ENCODE data around the gene CLDN19. TPM values are rescaled to one million over a fixed set of nuclear protein-coding genes. Genes with fewer than 3 reads are reported as not detected.
"Not testable (repeated sequence)": the region's sequence is repeated elsewhere in the genome, so short reads cannot be mapped to it uniquely, and the experiment has no call there.

CLDN19 gene
- total RNA-seq, 1 donor from 2014 or later: 0.19 TPM

- no peaks in the 10 kb centered on the region for H3K9me3 ChIP-seq (ENCODE audit: low read depth)
- H3F3A ChIP-seq (ENCODE audit: low read depth): no peaks in the 10 kb centered on the region
- no peak overlapping the region for H3K4me3 Mint-ChIP-seq
- DNase-seq (ENCODE audit: low spot score): no peak
- no peak overlapping the region for H3K27ac ChIP-seq
- H3K4me2 ChIP-seq: no peak overlapping the region
- no peaks in the 10 kb centered on the region for H3K4me1 Mint-ChIP-seq
- no peaks in the 10 kb centered on the region for H4K20me1 ChIP-seq (ENCODE audit: low read depth)
- H3K9me3 Mint-ChIP-seq: peaks cover 12% of the 10 kb centered on the region
- peaks cover 2% of the 10 kb centered on the region for H3K27me3 Mint-ChIP-seq (ENCODE audit: insufficient read depth, low read depth)
- H2AFZ ChIP-seq (replicated peaks): no peak overlapping the region
- H3K79me2 ChIP-seq (ENCODE audit: low read depth): no peaks in the 10 kb centered on the region
- TF ChIP-seq EZH2phosphoT487 (IDR thresholded peaks at IDR 0.05) (no peak), EZH2 (IDR thresholded peaks at IDR 0.05) (no peak)
- TF ChIP-seq, protein P1, sequence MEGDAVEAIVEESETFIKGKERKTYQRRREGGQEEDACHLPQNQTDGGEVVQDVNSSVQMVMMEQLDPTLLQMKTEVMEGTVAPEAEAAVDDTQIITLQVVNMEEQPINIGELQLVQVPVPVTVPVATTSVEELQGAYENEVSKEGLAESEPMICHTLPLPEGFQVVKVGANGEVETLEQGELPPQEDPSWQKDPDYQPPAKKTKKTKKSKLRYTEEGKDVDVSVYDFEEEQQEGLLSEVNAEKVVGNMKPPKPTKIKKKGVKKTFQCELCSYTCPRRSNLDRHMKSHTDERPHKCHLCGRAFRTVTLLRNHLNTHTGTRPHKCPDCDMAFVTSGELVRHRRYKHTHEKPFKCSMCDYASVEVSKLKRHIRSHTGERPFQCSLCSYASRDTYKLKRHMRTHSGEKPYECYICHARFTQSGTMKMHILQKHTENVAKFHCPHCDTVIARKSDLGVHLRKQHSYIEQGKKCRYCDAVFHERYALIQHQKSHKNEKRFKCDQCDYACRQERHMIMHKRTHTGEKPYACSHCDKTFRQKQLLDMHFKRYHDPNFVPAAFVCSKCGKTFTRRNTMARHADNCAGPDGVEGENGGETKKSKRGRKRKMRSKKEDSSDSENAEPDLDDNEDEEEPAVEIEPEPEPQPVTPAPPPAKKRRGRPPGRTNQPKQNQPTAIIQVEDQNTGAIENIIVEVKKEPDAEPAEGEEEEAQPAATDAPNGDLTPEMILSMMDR (IDR thresholded peaks at IDR 0.05): no peak
- H3K27ac Mint-ChIP-seq: no peak overlapping the region
- peaks cover 59% of the 10 kb centered on the region for H3K36me3 Mint-ChIP-seq
- H3K27me3 ChIP-seq: no peaks in the 10 kb centered on the region
- no peaks in the 10 kb centered on the region for H3K4me1 ChIP-seq
- H3K36me3 ChIP-seq: peaks cover 15% of the 10 kb centered on the region
- no peak overlapping the region for H3K9ac ChIP-seq
- H3K4me3 ChIP-seq: no peak overlapping the region
Measured at GRCh38 chr1:42753070-42753469, 13.0 kb upstream of the CLDN19 start.

DNA sequence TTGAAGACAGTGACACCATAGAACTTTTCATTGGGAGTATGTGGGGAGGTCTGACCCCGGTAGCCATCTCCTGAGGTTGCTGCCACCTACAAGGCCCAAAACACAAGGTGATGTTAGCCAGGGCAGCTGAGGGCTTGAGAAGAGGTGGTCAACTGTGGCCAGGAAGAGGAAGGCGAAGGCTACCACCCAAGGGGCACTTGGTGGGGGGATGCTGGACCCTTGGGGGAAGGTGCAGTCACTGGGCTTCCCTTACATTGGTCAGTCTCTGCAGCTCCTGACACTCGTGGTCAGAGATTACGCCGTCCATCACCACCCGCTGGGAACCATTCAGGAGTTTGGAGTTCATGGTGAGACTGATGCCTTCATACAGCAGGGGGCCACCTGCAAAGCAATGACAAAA, 12.2 kb upstream of the CLDN19 start:
- no peak overlapping the region for H3K27ac ChIP-seq
- Mint-ChIP-seq H3K27me3 (ENCODE audit: insufficient read depth, low read depth) (peaks cover 2% of the 10 kb centered on the region), H3K4me1 (no peaks in the 10 kb centered on the region), H3K27ac (no peak overlapping the region), H3K9me3 (peaks cover 12% of the 10 kb centered on the region), H3K36me3 (peaks cover 62% of the 10 kb centered on the region), H3K4me3 (no peak overlapping the region)
- no peaks in the 10 kb centered on the region for H4K20me1 ChIP-seq (ENCODE audit: low read depth)
- DNase-seq (ENCODE audit: low spot score): no peak
- no peak overlapping the region for H2AFZ ChIP-seq (replicated peaks)
- H3F3A ChIP-seq (ENCODE audit: low read depth): no peaks in the 10 kb centered on the region
- H3K4me1 ChIP-seq: no peaks in the 10 kb centered on the region
- H3K9me3 ChIP-seq (ENCODE audit: low read depth): no peaks in the 10 kb centered on the region
- no peaks in the 10 kb centered on the region for H3K79me2 ChIP-seq (ENCODE audit: low read depth)
- TF ChIP-seq EZH2 (IDR thresholded peaks at IDR 0.05) (no peak), EZH2phosphoT487 (IDR thresholded peaks at IDR 0.05) (no peak)
- TF ChIP-seq, protein P1 (IDR thresholded peaks at IDR 0.05): no peak
- no peaks in the 10 kb centered on the region for H3K27me3 ChIP-seq
- H3K4me2 ChIP-seq: no peak overlapping the region
- no peak overlapping the region for H3K4me3 ChIP-seq
- H3K36me3 ChIP-seq: peaks cover 15% of the 10 kb centered on the region
- no peak overlapping the region for H3K9ac ChIP-seq

- not testable (repeated sequence) for H2AFZ ChIP-seq (replicated peaks); H3K27me3 Mint-ChIP-seq (ENCODE audit: insufficient read depth, low read depth); DNase-seq (ENCODE audit: low spot score); H3K4me1 Mint-ChIP-seq; H3K79me2 ChIP-seq (ENCODE audit: low read depth); H3K4me3 Mint-ChIP-seq; H3F3A ChIP-seq (ENCODE audit: low read depth); H3K4me2 ChIP-seq; H3K4me3 ChIP-seq; H3K4me1 ChIP-seq; H4K20me1 ChIP-seq (ENCODE audit: low read depth); H3K9me3 ChIP-seq (ENCODE audit: low read depth); H3K9ac ChIP-seq; H3K27ac ChIP-seq; H3K27me3 ChIP-seq; H3K27ac Mint-ChIP-seq
- H3K36me3 Mint-ChIP-seq: peaks cover 62% of the 10 kb centered on the region
- H3K36me3 ChIP-seq: peaks cover 15% of the 10 kb centered on the region
- peaks cover 12% of the 10 kb centered on the region for H3K9me3 Mint-ChIP-seq
Measured at GRCh38 chr1:42751511-42752070, 11.6 kb upstream of the CLDN19 start.

GRCh38 chr1:42750041-42750440, 10.0 kb upstream of the CLDN19 start:
- no peak overlapping the region for H3K27ac ChIP-seq
- peaks cover 9% of the 10 kb centered on the region for H3K36me3 ChIP-seq
- Mint-ChIP-seq H3K36me3 (peaks cover 66% of the 10 kb centered on the region), H3K9me3 (peaks cover 12% of the 10 kb centered on the region), H3K4me3 (peak overlapping the region; percentile 39), H3K27ac (no peak overlapping the region), H3K4me1 (no peaks in the 10 kb centered on the region), H3K27me3 (ENCODE audit: insufficient read depth, low read depth) (peaks cover 2% of the 10 kb centered on the region)
- TF ChIP-seq, protein P1 (IDR thresholded peaks at IDR 0.05): no peak
- no peak for TF ChIP-seq EZH2 (IDR thresholded peaks at IDR 0.05)
- TF ChIP-seq EZH2phosphoT487 (IDR thresholded peaks at IDR 0.05): no peak
- H3K4me1 ChIP-seq: no peaks in the 10 kb centered on the region
- no peak overlapping the region for H2AFZ ChIP-seq (replicated peaks)
- no peaks in the 10 kb centered on the region for H3K9me3 ChIP-seq (ENCODE audit: low read depth)
- no peaks in the 10 kb centered on the region for H3K79me2 ChIP-seq (ENCODE audit: low read depth)
- no peaks in the 10 kb centered on the region for H3K27me3 ChIP-seq
- H3F3A ChIP-seq (ENCODE audit: low read depth): no peaks in the 10 kb centered on the region
- no peaks in the 10 kb centered on the region for H4K20me1 ChIP-seq (ENCODE audit: low read depth)
- DNase-seq (ENCODE audit: low spot score): no peak
- H3K4me2 ChIP-seq: no peak overlapping the region
- no peak overlapping the region for H3K9ac ChIP-seq
- no peak overlapping the region for H3K4me3 ChIP-seq

Measured in neural progenitor cell (in vitro differentiated cells).